SKM-1 (cell line): ENCODE measurements around the gene CX3CL1.
"Not testable (repeated sequence)": the region's sequence is repeated elsewhere in the genome, so short reads cannot be mapped to it uniquely, and the experiment has no call there.

Experiments
- DNase-seq: peaks from one replicate; lab custom pipeline; 2025; ENCODE audit not compliant: unreplicated experiment; lab: John Stamatoyannopoulos, UW

Gene CX3CL1

DNA sequence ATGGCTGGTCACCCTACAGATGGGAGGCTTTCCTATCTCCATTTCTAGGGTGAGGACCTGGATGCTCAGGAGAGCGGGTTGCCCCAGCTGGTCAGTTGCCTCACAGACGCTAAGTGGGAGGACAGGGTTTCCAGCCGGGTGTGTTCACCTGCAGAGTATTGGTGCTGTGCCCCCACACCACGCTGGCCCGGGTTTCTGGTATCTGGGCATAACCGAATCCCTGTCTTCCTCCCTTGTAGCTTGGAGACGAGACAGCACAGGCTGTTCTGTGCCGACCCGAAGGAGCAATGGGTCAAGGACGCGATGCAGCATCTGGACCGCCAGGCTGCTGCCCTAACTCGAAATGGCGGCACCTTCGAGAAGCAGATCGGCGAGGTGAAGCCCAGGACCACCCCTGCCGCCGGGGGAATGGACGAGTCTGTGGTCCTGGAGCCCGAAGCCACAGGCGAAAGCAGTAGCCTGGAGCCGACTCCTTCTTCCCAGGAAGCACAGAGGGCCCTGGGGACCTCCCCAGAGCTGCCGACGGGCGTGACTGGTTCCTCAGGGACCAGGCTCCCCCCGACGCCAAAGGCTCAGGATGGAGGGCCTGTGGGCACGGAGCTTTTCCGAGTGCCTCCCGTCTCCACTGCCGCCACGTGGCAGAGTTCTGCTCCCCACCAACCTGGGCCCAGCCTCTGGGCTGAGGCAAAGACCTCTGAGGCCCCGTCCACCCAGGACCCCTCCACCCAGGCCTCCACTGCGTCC, 9.7 kb downstream of the CX3CL1 start:
- DNase-seq, result no peak

DNA sequence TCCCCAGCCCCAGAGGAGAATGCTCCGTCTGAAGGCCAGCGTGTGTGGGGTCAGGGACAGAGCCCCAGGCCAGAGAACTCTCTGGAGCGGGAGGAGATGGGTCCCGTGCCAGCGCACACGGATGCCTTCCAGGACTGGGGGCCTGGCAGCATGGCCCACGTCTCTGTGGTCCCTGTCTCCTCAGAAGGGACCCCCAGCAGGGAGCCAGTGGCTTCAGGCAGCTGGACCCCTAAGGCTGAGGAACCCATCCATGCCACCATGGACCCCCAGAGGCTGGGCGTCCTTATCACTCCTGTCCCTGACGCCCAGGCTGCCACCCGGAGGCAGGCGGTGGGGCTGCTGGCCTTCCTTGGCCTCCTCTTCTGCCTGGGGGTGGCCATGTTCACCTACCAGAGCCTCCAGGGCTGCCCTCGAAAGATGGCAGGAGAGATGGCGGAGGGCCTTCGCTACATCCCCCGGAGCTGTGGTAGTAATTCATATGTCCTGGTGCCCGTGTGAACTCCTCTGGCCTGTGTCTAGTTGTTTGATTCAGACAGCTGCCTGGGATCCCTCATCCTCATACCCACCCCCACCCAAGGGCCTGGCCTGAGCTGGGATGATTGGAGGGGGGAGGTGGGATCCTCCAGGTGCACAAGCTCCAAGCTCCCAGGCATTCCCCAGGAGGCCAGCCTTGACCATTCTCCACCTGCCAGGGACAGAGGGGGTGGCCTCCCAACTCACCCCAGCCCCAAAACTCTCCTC, 10.4 kb downstream of the CX3CL1 start:
- DNase-seq, result no peak

DNA sequence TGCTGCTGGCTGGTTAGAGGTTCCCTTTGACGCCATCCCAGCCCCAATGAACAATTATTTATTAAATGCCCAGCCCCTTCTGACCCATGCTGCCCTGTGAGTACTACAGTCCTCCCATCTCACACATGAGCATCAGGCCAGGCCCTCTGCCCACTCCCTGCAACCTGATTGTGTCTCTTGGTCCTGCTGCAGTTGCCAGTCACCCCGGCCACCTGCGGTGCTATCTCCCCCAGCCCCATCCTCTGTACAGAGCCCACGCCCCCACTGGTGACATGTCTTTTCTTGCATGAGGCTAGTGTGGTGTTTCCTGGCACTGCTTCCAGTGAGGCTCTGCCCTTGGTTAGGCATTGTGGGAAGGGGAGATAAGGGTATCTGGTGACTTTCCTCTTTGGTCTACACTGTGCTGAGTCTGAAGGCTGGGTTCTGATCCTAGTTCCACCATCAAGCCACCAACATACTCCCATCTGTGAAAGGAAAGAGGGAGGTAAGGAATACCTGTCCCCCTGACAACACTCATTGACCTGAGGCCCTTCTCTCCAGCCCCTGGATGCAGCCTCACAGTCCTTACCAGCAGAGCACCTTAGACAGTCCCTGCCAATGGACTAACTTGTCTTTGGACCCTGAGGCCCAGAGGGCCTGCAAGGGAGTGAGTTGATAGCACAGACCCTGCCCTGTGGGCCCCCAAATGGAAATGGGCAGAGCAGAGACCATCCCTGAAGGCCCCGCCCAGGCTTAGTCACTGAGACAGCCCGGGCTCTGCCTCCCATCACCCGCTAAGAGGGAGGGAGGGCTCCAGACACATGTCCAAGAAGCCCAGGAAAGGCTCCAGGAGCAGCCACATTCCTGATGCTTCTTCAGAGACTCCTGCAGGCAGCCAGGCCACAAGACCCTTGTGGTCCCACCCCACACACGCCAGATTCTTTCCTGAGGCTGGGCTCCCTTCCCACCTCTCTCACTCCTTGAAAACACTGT, 11.3 kb downstream of the CX3CL1 start:
- DNase-seq, result no peak

DNA sequence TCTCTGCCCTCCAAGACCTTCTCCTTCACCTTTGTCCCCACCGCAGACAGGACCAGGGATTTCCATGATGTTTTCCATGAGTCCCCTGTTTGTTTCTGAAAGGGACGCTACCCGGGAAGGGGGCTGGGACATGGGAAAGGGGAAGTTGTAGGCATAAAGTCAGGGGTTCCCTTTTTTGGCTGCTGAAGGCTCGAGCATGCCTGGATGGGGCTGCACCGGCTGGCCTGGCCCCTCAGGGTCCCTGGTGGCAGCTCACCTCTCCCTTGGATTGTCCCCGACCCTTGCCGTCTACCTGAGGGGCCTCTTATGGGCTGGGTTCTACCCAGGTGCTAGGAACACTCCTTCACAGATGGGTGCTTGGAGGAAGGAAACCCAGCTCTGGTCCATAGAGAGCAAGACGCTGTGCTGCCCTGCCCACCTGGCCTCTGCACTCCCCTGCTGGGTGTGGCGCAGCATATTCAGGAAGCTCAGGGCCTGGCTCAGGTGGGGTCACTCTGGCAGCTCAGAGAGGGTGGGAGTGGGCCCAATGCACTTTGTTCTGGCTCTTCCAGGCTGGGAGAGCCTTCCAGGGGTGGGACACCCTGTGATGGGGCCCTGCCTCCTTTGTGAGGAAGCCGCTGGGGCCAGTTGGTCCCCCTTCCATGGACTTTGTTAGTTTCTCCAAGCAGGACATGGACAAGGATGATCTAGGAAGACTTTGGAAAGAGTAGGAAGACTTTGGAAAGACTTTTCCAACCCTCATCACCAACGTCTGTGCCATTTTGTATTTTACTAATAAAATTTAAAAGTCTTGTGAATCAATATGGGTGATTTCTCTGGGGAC, 12.2 kb downstream of the CX3CL1 start:
- DNase-seq, result peak; percentile 56

DNA sequence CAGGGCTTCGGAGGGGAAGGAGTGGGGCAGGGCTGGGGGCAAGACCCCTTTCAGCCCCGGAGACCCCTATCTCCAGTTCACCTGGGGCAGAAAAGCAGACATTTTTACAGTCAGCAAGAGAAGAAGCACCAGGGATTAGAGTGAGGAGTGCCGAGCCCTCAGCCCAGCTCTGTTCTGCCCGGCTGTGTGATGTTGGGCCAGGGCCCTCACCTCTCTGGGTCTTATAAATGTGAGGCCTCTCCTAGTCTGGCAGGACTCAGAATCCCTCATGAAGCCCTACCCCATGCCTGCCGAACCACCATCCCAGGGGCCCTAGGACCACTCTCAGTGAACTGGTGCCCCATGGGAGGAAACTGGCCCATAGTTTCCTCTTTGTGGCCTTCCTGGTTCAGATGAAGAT, 12.8 kb downstream of the CX3CL1 start:
- no peak for DNase-seq

DNA sequence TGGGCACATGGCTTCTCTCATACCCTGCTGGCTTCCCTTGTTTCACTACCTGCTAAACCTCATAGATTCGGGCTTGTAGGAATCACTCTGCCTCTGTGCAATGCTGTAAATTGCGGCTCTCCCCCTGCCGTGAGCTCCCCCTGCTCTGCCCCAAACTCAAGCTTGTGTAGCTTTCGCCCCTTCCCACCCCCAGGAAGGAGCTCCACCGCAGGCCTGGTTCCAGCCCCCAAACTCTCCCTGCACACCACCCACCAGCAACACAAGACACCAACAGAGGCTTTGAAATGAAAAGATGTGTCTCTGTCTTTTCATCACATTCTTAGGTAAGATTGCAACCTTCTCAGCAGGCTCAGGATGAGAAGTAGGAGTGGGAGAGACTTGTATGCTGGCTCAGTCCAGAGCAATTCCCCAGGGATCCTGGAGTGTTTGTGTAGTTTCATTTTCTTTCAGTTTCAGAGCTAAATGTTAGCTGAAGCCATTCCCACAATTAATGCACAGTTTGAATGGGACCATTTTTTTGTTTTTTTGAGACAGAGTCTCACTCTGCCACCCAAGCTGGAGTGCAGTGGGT, 14.2 kb downstream of the CX3CL1 start:
- no peak for DNase-seq

DNA sequence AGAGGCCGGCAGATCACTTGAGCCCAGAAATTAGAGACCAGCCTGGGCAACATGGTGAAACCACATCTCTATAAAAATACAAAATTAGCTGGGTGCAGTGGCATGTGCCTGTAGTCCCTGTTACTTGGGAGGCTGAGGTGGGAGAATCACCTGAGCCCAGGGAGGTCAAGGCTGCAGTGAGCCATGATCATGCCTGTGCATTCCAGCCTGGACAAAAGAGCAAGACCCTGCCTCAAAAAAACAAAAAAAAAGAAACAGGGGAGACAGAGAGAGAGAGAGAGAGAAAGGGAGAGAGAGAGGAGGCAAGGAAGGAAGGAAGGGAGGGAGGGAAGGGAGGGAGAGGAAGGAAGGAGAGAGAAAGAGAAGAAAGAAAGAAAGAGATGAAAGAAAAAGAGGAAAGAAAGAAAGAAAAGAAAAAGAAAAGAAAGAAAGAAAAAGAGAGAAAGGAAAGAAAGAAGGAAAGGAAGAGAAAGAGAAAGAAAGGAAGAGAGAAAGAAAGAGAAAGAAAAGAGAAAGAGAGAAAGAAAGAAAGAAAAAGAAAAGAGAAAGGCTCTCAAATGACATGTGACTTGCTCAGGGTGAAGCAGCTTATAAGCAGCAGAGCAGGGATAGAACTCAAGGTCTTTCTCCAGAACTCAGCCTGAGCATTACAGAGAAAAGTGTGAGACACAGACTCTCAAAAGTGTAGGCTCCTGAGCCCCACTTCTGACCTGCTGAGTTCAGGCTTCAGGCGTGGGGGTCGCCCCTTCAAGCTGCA, 15.5 kb downstream of the CX3CL1 start:
- DNase-seq, result no peak

DNA sequence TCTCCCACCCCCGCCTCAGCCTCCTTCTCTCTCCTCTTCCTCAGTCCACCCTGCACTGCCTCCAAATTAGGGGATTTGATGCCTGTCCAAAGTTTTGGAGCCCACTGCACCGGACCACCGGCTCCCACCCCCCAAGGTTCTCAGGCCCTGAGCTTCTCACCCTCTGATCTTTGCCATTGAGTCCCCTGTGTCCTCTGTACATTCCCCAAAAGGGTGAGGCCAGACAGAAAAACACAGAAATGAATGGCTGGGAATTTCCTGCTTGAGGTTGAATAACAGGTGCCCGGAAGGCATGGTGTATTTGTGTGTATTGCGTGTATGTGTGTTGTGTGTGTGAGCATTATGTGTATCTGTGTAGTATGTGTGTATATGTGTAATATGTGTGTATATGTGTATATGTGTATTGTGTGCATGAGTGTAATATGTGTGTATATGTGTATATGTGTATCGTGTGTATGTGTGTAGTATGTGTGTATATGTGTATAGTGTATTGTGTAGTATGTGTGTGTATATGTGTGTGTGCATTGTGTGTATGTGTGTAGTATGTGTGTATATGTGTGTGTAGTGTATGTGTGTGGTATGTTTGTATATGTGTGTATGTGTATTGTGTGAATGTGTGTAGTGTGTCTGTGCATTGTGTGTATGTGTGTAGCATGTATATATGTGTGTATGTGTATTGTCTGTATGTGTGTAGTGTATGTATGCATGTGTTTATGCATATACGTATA, 16.2 kb downstream of the CX3CL1 start:
- no peak for DNase-seq

DNA sequence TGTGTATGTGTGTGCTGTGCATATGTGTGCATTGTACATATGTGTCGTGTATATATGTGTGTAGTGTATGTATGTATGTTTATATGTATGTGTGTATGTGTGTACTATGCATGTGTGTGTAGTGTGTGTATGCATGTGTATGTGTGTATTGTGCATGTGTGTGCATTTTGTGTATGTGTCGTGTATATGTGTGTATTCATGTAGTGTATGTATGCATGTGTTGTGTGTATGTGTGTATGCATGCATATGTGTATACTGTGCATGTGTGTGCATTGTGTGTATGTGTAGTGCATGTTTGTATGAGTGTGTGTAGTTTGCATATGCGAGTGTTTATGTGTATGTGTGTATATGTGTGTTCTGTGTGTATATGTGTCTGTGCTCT, 16.8 kb downstream of the CX3CL1 start:
- no peak for DNase-seq

DNA sequence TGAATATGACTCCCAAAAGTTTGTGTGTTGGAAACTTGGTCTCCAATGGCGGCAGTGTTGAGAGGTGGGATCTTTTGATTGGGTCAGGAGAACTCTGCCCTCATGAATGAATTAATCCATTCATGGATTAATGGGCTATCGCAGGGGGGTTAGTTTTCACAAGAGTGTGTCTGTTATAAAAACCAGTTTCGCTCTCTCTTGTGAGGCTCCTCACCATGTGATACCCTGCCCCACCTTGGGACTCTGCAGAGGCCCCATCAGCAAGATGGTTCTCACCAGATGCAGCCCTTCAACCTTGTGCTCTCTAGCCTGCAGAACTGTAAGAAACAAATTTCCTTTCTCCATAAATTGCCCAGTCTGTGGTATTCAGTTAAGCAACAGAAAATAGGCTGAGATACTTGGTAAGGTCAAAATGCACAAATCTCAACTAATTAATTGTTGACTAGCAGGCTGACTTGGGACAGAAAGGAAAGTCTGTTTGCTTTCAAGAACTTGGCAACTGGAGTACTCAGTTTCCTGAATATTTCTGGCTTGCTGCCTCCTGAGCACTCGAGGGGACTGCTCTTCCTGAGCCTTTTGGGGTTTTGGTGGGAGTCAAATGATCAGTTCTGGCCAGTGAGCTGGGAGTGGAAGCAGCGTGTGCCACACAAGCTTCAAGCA, 18.5 kb downstream of the CX3CL1 start:
- no peak for DNase-seq

DNA sequence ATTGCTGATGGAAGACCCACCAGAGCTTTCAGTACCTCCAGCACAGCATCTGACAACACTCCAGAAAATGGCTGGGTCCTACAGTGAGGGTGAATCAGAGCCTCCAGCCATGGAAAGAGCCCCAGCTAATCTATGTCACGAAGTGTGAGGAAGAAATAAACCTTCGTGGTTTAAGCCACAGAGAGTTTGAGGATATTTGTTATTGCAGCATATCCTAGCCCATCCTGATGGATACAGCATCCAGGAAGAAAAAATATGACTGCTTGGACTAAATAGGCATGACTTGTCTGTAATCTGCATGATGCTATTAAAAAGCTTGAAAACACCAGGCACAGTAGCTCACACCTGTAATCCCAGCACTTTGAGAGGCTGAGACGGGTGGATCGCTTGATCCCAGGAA, 19.0 kb downstream of the CX3CL1 start:
- DNase-seq, result no peak

DNA sequence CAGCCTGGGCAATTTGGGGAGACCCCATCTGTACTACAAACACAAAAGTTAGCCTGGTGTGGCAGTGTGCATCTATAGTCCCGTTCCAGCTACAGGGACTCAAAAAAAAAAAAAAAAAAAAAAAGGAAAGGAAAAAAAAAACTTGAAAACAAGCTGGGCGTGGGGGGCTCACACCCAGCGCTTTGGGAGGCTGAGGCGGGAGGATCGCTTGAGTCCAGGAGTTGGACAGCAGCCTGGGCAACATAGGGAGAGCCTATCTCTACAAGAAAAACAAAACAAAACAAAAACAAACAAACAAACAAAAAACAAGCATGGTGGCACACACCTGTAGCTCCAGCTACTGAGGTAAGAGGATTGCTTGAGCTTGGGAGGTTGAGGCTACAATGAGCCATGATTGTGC, 19.4 kb downstream of the CX3CL1 start:
- DNase-seq, result no peak

DNA sequence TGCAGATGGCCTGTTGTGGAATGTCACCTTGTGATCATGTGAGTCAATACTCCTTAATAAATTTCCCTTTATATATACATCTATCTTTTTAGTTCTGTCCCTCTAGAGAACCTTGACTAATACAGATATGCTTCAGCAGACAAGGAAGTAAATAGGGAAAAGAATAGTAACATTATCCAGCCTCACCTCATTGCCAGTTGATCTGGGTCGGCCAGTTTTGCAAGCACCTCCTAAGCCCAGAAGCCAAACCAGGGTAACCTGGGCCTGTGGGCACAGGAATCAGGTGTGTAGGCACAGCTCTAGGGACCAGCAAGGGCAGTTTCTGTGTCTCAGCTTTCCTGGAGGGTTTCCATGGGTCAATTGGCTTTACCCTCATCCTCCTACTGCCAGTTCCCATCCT, 20.4 kb downstream of the CX3CL1 start:
- no peak for DNase-seq

DNA sequence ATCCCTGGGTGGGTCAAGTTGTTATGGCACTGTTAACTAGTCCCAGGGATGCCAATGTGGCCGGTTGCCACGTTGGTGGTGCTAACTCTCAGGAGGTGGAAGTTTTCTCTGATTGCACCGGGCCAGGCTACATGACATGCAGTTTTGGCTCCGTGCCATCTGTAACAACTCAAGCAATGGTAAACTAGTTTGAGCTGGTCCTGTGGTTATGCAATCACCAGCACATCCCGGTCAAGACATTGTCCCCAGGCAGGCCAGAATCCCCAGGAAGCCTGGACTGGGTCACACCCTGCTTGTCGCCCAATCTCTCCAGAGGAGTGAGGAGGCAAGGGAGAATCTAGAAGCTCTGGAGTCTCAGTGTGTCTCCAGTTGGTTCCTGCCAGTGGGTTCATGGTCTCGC, 22.2 kb downstream of the CX3CL1 start:
- DNase-seq, result no peak

DNA sequence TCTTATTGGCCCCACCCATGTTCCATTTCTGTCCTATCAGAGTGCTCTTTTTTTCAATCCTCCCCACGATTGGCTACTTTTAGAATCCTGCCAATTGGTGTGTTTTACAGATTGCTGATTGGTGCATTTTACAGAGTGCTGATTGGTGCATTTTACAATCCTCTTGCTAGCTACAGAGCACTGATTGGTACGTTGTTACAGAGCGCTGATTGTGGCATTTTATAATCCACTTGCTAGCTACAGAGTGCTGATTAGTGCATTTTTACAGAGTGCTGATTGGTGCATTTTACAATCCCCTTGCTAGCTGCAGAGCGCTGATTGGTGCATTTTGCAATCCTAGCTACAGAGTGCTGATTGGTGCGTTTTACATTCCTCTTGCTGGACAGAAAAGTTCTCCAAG, 22.7 kb downstream of the CX3CL1 start:
- no peak for DNase-seq

DNA sequence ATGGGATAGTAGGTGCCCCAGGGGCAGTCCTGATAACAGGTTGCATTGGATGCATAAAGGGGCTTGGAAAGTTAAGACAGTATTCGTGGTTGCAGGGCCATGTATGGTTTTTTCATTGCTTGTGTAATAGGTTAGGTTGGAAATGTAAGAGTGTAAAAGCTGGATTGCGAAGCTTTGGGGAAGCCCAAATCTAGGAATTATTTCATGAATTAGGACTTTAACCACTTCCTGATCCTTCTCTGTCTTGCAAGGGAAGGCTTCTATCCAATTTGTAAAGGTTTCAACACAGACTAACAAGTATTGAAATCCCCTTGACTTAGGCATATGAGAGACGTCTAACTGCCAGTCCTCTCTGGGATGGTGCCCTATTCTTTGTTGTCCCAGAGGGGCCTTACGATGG, 24.5 kb downstream of the CX3CL1 start:
- DNase-seq, result no peak

DNA sequence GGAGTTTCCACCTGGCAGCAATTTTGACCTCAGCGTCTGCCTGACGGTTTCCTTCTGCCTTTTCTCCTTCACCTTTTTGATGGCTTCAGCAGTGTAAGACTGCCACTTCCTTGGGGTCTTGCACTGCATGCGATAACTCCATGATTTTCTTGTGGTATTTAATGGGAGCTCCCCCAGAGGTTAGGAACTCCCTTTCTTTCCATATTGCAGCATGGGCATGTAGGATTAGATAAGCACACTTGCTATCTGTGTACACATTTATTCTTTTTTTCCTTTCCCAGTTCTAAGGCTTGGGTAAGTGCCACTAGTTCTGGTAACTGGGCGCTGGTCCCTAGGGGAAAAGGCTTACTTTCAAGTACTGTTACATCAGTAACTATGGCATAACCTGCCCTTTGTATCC, 25.2 kb downstream of the CX3CL1 start:
- DNase-seq, result not testable (repeated sequence)

DNA sequence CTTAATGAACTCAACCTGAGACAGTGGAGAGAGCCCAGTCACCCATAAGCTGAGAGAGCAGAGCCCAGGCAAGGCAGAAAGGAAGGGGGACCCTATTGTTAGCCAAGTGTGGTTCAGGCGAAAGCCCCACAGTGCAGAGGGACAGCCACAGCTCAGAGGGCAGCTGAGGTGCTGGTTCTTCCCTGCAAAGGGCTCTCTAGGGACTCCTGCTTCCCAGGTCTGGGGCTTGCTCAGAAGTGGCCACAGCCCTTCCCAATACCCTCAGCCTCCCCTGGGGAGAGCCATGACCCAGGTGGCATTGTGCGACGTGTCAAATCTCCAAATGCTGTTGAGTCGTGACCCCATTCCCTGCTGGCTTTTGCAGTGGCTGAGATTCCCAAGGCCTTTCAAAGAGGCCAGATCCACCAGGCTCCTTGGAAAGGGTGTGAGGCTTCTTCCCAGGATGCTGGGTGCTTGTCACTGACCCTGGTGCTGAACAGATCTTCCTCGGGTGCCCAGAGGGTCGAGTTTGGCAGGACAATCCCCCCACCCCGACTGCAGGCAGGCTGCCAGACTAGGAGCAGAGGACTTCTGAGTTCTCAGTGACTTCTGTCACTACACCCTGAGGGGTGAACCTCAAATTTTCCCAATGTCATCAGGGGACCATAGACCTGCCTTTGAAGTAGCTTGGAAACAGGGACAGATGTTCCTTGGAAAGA, 29.8 kb downstream of the CX3CL1 start:
- DNase-seq, result no peak
